T47D (cell line): ENCODE results near the gene S100A5.

ENCODE experiments used
- DNase-seq, 2 experiments: peaks; one replicate each; pipeline versions ENCODE4 v3.0.0 to v3.0.0-alpha.2; 2011 to 2012; ENCODE audit warnings: low read depth in 1 of 2, low spot score in 1 of 2
- JUND ChIP-seq: IDR thresholded peaks from 2 replicates; pipeline ENCODE4 v1.6.1; 2012; ENCODE audit warnings: low read depth
- in situ Hi-C: cut with HindIII; loops from 2 replicates; pipeline ENCODE4 v1.10.0; 2016; ENCODE audit warnings: low sequenced_read_pairs, low pct_unique_long_range_greater_than_20kb

Gene S100A5

DNA sequence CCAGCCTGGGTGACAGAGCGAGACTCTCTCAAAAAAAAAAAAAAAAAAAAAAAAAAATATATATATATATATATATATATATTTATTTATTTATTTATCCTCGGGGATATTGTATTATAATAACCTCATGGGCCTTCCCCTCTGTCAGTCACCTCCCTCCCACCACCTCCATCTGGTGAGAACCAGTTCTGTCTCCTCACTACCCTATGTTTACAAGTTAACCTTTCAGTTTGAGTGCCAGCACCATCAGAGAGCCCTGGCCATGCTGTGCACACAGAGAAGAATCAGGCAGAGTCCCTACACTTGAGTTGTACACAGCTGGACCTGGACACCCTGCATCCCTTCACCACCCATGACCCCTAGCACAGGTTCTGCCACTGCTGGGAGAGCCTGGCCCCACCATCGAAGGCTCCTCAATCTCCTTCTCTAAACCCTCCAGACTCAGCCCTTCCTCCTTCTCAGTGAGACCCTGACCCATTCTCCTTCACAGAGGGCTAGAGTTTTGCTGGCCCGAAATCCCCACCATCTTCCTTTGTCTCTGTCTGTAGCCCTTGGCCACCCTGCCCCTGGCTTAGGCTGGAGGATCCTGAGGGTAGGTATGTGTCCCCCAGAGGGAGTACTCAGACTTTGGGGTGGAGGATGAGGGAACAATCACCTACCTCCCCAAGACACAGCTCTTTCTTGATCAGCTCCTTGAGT is 1.2 kb downstream of the S100A5 start:
- TF ChIP-seq JUND: no peak
- in situ Hi-C loops: no loop called here
- DNase-seq: no peak

DNA sequence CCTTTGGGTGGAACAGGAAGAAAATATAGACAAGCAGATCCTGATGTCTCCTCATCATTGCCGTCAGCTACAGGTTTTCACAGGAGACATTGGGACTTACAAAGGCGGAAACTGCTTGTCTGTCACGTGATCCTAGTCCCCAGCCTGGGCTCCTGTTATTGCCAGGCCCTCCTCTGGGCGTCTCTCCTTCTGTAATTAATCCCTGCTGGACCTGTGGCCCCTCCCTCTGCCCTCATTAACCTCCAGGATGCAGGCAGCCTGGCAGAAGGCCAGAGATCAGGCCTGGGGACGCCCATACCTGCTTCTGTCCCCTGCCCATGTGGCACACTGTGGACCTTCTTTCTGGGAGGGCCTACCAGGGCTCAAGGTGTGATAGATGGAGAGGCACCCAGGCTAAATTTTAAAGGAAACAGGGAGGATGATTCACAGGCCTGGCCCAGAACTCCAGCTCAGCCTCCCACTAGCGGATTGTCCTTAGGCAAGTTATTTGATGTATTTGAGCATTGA is 2.4 kb downstream of the S100A5 start:
- TF ChIP-seq JUND: no peak
- in situ Hi-C loops: no loop called here
- peak in 1 of 2 experiments; percentile 42 for DNase-seq

DNA sequence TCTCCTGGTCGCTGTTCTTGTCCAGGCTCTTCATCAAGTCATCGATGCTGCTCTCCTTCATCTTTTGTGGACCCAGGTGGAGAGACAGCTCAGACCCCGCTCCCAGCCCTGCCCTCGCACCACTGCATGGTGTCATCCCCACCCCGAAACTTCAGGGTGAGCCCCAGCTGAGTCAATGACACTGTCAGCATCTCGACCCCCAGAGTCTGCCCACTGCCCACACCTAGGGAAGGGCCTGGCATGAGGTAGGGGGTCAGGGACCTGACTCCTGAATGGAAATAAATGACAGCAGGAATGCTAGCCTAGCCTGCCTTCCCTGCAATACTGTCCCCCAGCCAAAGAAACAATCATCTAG is 3.4 kb downstream of the S100A5 start:
- no peak for TF ChIP-seq JUND
- in situ Hi-C loops: no loop called here
- DNase-seq: no peak

DNA sequence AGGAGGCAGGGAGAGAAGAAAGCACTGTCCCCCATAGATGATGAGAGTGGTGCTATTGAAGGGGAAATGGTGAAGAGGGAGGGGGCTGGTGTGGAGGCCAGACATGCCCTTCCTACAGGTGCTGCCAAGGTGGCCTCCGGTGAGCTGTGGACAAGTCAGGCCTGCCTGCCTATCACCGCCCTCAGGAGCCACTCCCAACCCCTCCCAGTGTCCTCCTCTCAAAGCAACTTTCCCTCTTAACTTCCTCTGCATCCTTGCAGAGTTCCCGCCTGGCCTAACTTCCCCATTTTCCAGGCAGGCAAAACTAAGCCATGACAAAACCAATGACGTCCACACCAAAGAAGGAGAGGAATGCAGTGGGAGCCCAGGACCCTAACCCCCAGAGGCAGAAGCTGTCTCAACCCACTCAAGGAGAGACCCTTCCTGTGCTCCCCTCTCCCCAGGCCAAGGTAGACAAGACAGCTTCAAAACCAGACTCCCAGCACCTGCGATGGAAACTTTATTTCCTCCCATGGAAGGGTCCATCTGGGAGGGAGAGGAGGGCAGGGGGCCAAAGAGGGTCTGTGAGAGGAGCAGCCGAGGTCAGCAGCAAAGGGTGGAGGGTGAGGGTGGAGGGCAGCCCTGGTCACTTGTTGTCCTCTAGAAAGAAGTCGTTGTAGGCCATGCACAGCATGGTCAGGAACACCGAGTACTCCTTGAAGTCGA is 3.9 kb downstream of the S100A5 start:
- in situ Hi-C loops: no loop called here
- no peak for TF ChIP-seq JUND
- DNase-seq: peak in 1 of 2 experiments; percentile 63

DNA sequence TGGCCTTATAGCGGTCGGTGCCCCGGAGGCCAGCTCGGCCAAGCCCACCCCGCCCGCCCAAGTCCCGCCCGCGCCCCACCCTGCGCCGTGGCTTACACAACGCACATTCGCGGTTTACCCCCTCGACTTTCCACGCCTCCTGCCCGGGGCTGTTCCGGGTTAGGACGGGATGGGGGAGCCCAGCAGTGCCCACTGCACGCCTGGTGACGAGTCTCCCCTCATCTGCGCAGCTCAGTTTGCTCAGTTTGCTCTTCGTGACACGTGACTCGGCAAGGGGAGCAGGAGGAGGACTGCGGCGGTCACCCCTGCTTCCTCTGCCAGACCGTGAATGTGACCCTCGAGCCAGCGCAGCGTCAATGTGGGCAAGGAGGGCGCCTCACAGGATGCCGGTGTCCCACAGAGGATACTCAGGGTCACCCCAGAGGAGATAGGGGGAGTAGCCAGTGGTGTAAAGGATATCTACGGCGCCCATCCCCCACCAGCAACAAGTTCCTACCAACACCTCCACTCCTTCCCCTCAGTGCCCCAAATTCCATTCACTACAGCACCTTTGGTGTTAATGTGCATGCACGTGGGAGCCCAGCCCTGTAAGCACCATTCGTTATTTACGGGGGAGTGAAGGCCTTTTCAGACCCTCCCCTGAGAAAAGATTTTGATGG is 4.6 kb downstream of the S100A5 start:
- in situ Hi-C loops: no loop called here
- no peak for TF ChIP-seq JUND
- DNase-seq: peak; percentile 90 to 94

DNA sequence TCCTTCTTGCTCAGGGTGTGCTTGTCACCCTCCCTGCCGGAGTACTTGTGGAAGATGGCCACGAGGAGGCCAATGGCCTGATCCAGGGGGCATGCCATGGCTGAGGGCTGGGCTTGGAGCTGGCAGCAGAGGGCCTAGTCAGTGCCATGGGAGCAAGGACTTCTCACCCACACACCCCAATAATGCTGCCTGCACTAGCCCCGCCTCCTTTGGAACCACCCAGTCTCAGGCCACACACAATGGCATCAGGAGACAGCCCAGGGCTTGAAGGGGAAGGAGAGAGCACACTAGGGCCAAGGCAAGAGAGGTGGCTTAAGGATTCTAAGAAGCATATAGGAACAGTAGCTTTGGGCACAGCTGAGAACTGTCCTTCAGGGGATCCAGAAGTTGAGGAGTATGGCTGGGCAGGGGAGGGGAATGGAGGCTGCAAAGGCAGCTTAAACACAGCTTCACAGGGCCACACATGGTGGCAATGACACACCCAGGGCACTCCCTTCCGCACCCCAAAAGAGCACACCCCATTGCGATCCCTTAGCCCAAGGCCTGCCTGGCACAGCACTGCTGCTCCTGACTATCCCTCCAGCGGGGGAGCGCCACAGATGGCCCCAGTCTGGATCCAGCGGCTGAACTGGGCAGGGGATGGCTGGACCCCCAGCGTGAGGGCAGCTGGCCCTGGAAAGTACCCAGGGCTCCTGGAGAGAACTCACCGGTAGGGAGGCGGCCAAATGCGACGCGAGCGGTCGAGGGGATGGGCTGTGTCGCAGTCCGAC is 5.3 kb downstream of the S100A5 start, which contains the start of gene S100A6:
Gene S100A6, minus strand, starts transcription at position 750 of the 770 bp plus-strand sequence. Its CDS starts 652 bp downstream, at position 98.
- DNase-seq: peak in 1 of 2 experiments; percentile 37
- no peak for TF ChIP-seq JUND
- in situ Hi-C loops: no loop called here

DNA sequence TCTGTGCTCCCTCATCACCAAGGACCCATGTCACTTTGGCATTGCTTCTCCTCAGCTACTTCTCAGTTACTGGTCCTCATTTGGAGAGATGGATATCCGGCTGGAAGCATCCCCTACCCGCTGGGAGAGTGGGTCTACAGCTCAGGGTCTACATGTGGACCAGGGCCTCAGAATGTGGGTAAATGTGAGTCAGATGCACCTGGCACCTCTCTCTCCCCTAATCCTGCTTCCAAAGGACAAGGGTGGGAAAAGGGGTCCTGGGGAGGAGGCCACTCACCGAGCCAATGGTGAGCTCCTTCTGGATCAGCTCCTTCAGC is 5.9 kb downstream of the S100A5 start:
- TF ChIP-seq JUND: no peak
- in situ Hi-C loops: no loop called here
- DNase-seq: no peak

DNA sequence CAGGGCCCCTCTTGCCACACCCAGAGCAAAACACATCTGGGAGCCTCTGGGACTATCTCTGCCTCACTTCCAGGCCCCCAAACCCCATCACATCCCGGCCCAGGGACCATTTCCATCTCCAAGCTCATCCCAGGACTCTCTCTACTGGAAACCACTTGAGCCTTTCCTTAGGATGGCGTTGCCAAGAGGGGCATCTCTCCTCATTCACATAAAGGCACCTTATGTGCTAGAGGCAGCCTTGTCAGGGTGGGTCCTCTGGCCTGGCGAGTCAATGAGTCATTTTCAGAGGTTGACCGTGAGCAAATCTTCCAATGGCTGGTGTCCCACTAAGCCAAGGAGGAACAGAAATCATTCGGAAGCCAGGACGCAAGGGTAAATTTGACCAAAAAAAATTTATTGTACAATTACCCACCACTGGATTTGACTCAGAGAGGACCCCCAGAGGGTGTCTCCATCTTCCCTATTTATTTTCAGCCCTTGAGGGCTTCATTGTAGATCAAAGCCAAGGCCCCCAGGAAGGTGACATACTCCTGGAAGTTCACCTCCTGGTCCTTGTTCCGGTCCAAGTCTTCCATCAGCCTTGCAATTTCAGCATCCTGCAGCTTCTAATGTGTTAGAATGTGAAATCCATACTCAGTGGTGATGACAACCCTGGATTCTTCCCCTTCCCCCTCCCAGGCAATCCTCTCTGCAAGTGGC is 6.4 kb downstream of the S100A5 start:
- no peak for DNase-seq
- no peak for TF ChIP-seq JUND
- in situ Hi-C loops: no loop called here

DNA sequence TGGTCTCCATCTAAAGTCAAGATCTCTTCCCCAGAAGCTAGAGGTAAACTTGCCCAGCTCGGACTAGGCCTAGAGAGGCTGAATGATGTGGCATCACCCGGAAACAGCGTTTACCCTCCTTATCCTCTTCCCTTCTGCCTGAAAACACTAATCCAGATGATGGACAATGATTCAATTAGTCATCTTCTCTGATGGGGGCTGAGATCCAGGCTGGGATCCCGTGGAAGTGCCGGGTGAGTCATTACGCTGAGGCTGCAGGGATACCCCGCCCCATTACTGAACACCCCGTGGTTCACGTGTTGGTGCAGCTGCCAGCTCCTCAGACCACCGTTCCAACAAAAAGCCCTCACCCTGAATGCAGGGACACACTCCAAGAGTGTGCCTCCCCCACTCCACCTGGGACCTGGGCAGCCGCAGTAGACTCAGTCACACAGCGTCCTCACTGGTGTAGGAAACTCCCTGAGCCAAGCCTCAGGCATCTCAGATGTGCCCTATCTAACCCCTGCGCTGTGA is 7.0 kb downstream of the S100A5 start:
- TF ChIP-seq JUND: no peak
- no peak for DNase-seq
- in situ Hi-C loops: no loop called here

DNA sequence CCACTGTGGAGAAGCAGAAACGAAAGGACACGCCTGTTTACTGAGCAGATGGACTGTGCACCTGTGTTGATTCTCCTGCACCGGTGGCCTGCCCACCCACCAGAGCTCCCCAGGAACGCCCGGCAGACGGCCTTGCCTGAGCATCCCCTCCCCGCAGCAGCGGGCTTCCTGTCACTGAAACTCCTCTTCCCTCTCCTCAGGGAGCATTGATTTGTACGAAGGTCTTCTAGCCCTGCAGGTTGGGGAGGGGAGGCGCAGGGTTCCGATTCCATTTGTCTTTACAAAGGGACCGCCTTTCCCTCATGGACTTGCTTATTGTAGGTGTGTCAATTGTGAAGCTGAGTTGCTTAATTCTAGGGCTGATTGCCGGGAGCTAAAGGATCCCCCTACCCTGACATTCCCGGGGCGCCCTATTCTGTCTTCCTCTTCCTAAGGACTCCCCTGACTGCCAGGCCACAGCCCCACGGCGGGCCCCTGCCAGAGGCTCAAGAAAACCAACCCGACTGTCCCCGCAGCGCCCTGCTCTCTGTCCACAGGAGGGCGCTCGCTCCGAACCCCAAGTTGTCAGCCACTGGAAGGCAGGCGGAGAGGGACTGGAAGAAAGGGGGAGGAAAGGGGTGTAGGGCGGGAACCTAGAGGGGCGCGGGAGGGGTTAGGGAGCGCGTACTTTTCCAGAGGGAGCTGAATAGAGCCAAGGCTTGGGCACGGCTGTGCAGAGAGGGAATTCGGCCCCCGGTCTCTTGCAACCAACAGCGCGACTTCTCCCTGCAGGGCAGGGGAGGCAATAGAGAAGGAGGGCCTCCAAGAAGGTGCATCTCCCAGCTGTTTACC is 7.8 kb downstream of the S100A5 start:
- in situ Hi-C loops: no loop called here
- TF ChIP-seq JUND: no peak
- DNase-seq: peak; percentile 86 to 87

DNA sequence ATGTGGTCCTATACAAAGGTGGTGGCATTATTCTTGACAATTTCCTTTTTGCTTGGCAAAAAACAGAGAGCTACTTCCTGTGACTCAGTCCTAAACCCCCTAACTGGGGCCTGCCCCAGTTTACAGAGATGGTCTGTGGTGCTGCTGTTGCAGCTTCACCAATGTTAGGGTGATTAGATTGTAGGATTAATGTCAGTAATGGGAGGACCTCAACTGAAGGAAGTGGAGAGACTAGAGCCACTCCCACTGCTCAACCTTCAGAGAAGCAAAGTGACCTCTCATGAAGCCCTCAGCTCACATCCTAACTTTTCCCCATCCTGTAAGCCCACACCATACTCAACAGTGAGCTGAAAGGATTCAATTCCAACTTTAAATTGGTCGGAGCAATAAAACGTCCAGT is 8.6 kb downstream of the S100A5 start:
- in situ Hi-C loops: no loop called here

More for the DNA sequence above, 8.6 kb downstream of the S100A5 start:
- no peak for TF ChIP-seq JUND
- DNase-seq: no peak
